Ureter (tissue), 1 donor: ENCODE measurements around the gene HEXIM2. TPM values are rescaled to one million over a fixed set of nuclear protein-coding genes. Genes with fewer than 3 reads are reported as not detected.
"Not testable (repeated sequence)": the region's sequence is repeated elsewhere in the genome, so short reads cannot be mapped to it uniquely, and the experiment has no call there.

Experiments
- DNase-seq: peaks from one replicate; pipeline ENCODE4 v3.0.0-alpha.2; 2020; ENCODE audit warnings: low spot score
- total RNA-seq: library from RNA; stranded (reverse); gene quantifications from one replicate; pipeline ENCODE4 v1.2.4, GENCODE V29; 2023
- donor health status: DM: yes; HTN: yes; CAD: no.

The HEXIM2 gene
- total RNA-seq, 1 donor from 2014 or later: 8.0 TPM

- no peak for DNase-seq
Observed at GRCh38 chr17:45168991-45169752, 7.5 kb downstream of the HEXIM2 start.

GRCh38 chr17:45170280-45170930 is 8.7 kb downstream of the HEXIM2 start:
- no peak for DNase-seq

GRCh38 chr17:45170931-45171337 is 9.3 kb downstream of the HEXIM2 start:
- DNase-seq: peak; percentile 89

DNA sequence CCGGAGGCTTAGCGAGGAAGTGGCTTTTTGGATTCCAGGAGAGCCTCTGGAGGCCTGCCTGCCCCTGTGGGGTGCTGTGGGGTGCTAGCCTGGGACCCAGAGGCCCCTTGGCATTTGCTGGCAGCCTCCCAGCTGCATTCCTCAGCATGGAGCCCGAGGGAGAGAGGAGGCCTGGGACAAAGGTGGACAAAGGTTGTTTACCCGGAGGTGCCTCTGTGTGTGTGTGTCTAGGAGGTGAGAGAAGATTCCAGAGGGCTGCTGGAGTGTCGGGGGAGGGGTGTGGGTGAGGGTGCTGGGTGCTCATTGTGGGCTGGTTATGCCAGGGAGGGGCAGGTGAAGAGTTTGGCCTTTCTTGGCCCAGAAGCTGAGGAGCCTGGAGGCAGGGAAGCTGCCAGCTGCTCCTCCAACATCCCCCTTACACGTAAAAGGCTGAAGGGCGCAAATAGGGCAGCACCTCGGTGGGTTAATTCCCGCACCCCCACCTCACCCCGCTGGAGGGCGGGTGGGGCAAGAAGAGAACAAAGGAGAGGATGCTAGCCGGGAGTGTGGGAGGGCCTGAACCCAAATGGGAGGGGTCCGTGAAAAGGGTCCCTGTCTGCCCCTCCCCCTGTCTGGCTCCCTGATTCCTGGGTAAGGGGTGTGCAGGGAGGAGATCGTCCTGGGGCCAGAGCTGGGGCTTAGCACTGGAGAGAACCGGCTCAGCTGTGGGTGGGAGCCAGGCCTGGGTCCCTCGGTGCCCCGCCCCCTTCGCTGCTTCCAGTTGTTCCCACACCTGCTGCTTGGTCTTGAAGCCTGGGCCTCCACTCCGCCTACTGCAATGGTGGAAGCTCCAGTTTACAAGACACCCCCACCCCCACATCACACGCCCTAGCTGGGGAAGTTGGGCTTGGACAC is 9.9 kb downstream of the HEXIM2 start:
- DNase-seq: peak; percentile 80

- no peak for DNase-seq
Observed at GRCh38 chr17:45172232-45172540, 10.5 kb downstream of the HEXIM2 start.

DNA sequence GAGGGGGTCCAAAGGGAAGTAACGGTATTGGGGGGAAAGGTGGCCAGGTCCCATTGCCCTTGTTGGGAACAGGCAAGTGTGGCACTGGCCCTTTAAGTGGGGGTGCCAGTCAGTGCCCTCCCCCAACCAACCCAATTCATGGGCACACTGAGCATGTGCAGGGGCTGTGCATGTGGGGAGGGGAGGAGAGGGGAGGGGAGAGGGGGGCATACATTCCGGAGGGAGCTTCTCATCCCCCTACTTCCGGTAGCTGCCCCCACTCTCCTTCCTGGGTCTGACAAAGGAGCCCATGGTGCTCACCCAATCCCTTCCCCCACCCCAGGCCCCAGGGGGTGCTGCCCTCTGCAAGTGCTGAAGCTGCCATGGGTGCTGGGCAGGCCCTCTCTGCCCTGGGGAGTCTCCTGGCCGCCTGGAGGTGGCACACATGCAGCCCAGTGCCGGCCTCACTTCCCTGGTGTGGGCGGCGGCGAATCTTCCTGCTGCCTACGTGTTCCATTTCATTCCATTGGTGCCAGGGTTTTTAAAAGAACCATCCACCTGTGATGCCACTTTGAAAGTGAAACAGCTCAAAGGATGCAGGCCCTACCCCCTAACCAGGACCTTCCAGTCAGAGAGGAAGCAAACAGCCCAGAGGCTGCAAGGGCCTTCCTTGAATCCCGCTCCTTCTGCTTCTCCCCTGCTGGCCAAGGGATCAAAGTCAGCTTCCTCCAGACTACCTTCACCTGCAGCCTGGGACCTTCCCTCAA is 11.0 kb downstream of the HEXIM2 start:
- peak; percentile 87 for DNase-seq

- no peak for DNase-seq
Observed at GRCh38 chr17:45175759-45176115, 14.1 kb downstream of the HEXIM2 start.

- no peak for DNase-seq
Observed at GRCh38 chr17:45177563-45177962, 15.9 kb downstream of the HEXIM2 start.

DNA sequence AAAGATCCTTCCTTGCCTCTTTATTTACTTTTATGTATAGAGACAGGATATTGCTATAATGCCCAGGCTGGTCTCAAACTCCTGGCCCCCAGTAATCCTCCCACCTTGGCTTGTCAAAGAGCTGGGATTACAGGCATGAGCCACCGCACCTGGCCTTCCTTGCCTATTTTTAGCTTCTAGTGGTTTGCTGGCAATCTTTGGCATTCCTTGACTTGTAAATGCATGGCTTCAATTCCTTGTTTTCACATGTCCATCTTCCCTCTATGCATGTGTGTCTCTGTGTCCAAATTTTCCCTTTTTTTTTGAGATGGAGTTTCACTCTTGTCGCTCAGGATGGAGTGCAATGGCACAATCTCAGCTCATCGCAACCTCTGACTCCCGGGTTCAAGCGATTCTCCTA is 22.5 kb downstream of the HEXIM2 start:
- DNase-seq: no peak

DNA sequence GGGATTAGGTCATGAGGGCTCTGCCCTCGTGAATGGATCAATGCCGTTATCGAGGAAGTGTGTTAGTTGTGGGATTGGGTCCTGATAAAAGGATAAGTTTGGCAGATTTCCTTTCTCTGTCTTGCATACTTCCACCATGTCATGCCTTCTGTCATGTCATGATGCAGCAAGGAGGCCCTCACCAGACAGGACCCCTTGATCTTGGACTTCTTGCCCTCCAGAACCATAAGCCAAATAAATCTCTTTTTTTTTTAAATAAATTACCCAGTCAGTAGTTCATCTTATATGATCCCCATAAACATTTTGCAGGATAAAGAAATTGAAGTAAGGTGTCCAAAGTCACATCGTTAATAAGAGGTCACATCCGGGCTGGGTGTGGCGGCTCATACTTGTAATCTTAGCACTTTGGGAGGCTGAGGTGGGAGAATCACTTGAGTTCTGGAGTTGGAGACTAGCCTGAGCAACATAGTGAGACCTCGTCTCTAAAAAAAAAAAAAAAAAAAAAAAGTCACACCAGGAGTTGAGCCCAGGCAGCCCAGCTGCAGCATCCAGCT is 25.2 kb downstream of the HEXIM2 start:
- DNase-seq: no peak

DNA sequence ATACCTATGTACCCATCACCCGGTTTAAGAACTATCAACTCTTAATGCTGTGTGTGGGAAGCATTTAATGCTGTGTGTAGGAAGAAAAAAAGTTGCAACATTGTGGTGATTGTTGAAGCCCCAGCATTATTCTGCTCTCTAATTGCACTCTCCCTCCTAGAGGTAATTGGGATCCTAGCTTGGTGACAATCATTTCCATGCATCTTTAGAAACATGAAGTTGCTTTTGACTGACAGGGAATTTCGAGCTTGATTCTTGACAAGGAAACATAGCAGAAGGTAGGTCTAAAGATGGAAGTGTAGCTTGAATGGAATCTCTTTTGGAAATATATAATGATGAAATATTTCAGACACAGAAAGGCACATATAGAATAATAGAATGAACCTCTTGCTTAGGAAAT is 27.3 kb downstream of the HEXIM2 start:
- no peak for DNase-seq

- DNase-seq: no peak
Observed at GRCh38 chr17:45190503-45191255, 29.0 kb downstream of the HEXIM2 start.

DNA sequence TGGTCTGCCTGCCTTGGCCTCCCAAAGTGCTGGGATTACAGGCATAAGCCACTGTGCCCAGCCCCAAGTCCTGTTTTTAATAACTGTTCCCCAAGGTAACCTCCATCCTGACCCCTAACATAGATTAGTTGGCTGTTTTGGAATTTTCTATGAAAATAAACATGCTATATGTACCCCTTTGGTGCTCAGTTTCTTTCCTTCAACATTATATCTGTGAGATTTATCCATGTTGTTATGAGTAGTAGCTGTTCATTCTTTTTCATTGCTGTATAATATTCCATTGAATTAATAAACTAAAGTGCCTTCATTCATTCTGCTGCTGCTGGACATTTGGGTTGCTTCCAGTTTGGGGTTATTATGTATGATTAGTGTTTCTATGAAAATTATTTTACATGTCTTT is 33.7 kb downstream of the HEXIM2 start:
- no peak for DNase-seq

GRCh38 chr17:45197108-45197507 is 35.4 kb downstream of the HEXIM2 start:
- DNase-seq: no peak

DNA sequence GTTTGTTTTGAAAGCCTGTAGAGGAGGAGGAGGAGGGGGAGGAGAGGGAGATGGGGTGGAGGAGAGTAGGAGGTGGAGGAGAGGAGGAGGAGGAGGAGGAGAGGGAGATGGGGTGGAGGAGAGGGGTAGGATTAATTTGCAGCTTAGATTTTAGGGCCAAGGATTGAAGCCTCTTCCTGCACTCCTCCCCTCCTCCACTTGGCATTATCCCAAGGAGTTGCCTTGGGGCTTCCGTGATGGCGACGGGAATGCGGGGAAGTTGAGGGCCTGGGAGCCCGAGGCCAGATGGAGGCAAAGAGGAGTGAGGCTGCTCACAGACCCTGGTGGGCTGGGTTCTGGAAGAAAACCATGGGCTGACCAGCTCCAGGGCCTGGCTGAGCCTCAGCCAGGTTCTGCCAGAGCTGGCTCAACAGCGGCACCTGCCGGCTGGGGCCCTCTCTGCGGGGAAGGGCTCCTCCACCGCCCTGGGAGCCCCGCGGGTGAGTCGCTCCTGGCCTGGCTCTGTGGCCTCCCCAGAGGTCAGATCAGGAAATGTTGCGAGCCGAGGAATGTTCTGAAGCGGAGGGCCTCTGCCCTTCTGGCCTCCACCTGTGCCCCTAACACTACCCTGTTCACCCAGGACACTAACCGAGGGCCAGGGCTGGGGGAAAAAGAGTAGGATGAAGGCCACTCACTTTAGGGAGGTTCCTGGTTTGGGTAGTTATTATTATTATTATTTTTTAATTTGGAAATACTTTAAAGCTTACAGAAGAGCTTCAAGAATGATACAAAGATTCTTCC is 36.1 kb downstream of the HEXIM2 start:
- DNase-seq: peak; percentile 91

GRCh38 chr17:45200701-45201100 is 39.0 kb downstream of the HEXIM2 start:
- no peak for DNase-seq

- no peak for DNase-seq
Observed at GRCh38 chr17:45201457-45201856, 39.8 kb downstream of the HEXIM2 start.

DNA sequence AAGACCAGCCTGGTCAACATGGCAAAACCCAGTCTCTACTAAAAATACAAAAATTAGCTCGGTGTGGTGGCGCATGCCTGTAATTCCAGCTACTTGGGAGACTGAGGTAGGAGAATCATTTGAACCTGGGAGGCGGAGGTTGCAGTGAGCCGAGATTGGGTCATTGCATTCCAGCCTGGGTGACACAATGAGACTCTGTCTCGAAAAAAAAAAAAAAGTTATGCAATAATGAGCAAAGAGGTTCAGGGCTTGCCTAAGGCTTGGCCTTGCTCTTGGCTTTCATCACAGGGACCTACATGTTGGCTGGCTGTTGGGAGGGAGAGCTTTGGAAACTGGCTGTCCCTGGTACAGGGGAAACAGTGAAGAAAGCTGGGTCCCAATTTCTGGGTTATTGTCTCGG is 40.2 kb downstream of the HEXIM2 start:
- not testable (repeated sequence) for DNase-seq

GRCh38 chr17:45218895-45219661 is 57.4 kb downstream of the HEXIM2 start:
- peak; percentile 89 for DNase-seq
